ENCODE data around the gene PMM1. TPM values are rescaled to one million over a fixed set of nuclear protein-coding genes. Genes with fewer than 3 reads are reported as not detected.

Gene PMM1
- polyA plus RNA-seq, 1 donor from 2014 or later: 55.5 TPM

DNA sequence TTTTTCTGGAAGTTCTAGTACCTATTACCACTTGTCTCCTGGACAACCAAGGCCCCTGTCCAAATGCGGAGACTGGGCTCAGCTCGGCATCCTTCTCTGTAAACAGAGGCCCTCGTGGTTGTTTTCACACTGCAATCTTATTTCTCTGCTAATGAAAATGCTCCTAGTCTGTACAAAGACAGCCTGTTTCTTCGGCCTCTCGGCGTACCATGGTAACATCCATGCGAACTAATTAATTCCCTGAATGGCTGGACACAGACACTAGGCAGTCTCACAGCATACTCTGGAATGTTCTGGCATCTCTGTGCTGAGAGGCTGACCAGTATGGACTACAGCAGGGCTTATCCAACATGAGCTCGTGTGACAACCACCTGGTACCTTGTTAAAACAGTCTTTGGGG, 51.1 kb downstream of the PMM1 start:
- no peaks in the 10 kb centered on the region for H3K27me3 ChIP-seq (ENCODE audit: insufficient read depth, low read depth, low read length)
- no peaks in the 10 kb centered on the region for H3K9me2 ChIP-seq (ENCODE audit: insufficient read depth, low read length)
- no peaks in the 10 kb centered on the region for H3F3A ChIP-seq (ENCODE audit: insufficient read depth, low read length, poor library complexity, severe bottlenecking)
- no peaks in the 10 kb centered on the region for H3K36me3 ChIP-seq (ENCODE audit: insufficient read depth, low read length)
- no peak overlapping the region for H3K4me3 ChIP-seq (ENCODE audit: low read length)
- no peaks in the 10 kb centered on the region for H3K9me3 ChIP-seq (ENCODE audit: low read length)
- peaks cover 24% of the 10 kb centered on the region for H3K79me2 ChIP-seq (replicated peaks; ENCODE audit: insufficient read depth, low read length)
- no peak overlapping the region for H3K9ac ChIP-seq (ENCODE audit: low read length)
- H4K20me1 ChIP-seq (ENCODE audit: insufficient read depth): no peaks in the 10 kb centered on the region
- H2AFZ ChIP-seq (ENCODE audit: low read depth, low read length): no peak overlapping the region
- TF ChIP-seq POLR2AphosphoS5 (IDR thresholded peaks at IDR 0.05): no peak
- TF ChIP-seq, protein P1, sequence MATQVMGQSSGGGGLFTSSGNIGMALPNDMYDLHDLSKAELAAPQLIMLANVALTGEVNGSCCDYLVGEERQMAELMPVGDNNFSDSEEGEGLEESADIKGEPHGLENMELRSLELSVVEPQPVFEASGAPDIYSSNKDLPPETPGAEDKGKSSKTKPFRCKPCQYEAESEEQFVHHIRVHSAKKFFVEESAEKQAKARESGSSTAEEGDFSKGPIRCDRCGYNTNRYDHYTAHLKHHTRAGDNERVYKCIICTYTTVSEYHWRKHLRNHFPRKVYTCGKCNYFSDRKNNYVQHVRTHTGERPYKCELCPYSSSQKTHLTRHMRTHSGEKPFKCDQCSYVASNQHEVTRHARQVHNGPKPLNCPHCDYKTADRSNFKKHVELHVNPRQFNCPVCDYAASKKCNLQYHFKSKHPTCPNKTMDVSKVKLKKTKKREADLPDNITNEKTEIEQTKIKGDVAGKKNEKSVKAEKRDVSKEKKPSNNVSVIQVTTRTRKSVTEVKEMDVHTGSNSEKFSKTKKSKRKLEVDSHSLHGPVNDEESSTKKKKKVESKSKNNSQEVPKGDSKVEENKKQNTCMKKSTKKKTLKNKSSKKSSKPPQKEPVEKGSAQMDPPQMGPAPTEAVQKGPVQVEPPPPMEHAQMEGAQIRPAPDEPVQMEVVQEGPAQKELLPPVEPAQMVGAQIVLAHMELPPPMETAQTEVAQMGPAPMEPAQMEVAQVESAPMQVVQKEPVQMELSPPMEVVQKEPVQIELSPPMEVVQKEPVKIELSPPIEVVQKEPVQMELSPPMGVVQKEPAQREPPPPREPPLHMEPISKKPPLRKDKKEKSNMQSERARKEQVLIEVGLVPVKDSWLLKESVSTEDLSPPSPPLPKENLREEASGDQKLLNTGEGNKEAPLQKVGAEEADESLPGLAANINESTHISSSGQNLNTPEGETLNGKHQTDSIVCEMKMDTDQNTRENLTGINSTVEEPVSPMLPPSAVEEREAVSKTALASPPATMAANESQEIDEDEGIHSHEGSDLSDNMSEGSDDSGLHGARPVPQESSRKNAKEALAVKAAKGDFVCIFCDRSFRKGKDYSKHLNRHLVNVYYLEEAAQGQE (IDR thresholded peaks at IDR 0.05; ENCODE audit: borderline replicate concordance): no peak
- no peak for TF ChIP-seq EZH2 (IDR thresholded peaks at IDR 0.05; ENCODE audit: borderline replicate concordance, insufficient read depth, low read length, poor library complexity, severe bottlenecking)
- TF ChIP-seq TAF1 (IDR thresholded peaks at IDR 0.05; ENCODE audit: low read depth): no peak
- no peak for TF ChIP-seq EP300 (conservative IDR thresholded peaks at IDR 0.05; ENCODE audit: poor library complexity, severe bottlenecking)
- no peak for TF ChIP-seq MXI1 (conservative IDR thresholded peaks at IDR 0.05; ENCODE audit: poor library complexity, severe bottlenecking)
- no peak for TF ChIP-seq CTCF (IDR thresholded peaks at IDR 0.05; ENCODE audit: poor library complexity, severe bottlenecking)
- no peak for TF ChIP-seq SMC3 (conservative IDR thresholded peaks at IDR 0.05; ENCODE audit: poor library complexity)
- no peak for TF ChIP-seq RAD21 (conservative IDR thresholded peaks at IDR 0.05)
- no peak overlapping the region for H3K4me2 ChIP-seq (ENCODE audit: low read length)
- H3K27ac ChIP-seq (ENCODE audit: low read length): no peak overlapping the region

- Histone ChIP-seq H3K9me2 (ENCODE audit: insufficient read depth, low read length) (no peaks in the 10 kb centered on the region), H3K9ac (ENCODE audit: low read length) (no peak overlapping the region), H3K4me3 (ENCODE audit: low read length) (no peak overlapping the region), H4K20me1 (ENCODE audit: insufficient read depth) (no peaks in the 10 kb centered on the region), H2AFZ (ENCODE audit: low read depth, low read length) (no peak overlapping the region), H3K36me3 (ENCODE audit: insufficient read depth, low read length) (no peaks in the 10 kb centered on the region), H3K27ac (ENCODE audit: low read length) (no peak overlapping the region), H3K27me3 (ENCODE audit: insufficient read depth, low read depth, low read length) (no peaks in the 10 kb centered on the region), H3K4me2 (ENCODE audit: low read length) (no peak overlapping the region), H3K9me3 (ENCODE audit: low read length) (no peaks in the 10 kb centered on the region), H3K79me2 (replicated peaks; ENCODE audit: insufficient read depth, low read length) (peaks cover 12% of the 10 kb centered on the region), H3F3A (ENCODE audit: insufficient read depth, low read length, poor library complexity, severe bottlenecking) (no peaks in the 10 kb centered on the region)
- TF ChIP-seq POLR2AphosphoS5 (IDR thresholded peaks at IDR 0.05) (no peak), EP300 (conservative IDR thresholded peaks at IDR 0.05; ENCODE audit: poor library complexity, severe bottlenecking) (no peak), CTCF (IDR thresholded peaks at IDR 0.05; ENCODE audit: poor library complexity, severe bottlenecking) (no peak), MXI1 (conservative IDR thresholded peaks at IDR 0.05; ENCODE audit: poor library complexity, severe bottlenecking) (no peak), SMC3 (conservative IDR thresholded peaks at IDR 0.05; ENCODE audit: poor library complexity) (no peak), RAD21 (conservative IDR thresholded peaks at IDR 0.05) (no peak), EZH2 (IDR thresholded peaks at IDR 0.05; ENCODE audit: borderline replicate concordance, insufficient read depth, low read length, poor library complexity, severe bottlenecking) (no peak), TAF1 (IDR thresholded peaks at IDR 0.05; ENCODE audit: low read depth) (no peak)
- TF ChIP-seq, protein P1 (IDR thresholded peaks at IDR 0.05; ENCODE audit: borderline replicate concordance): no peak
These were observed 52.4 kb downstream of the PMM1 start for GRCh38 chr22:41537203-41537602.

All from neural cell (in vitro differentiated cells).